Calu3 (cell line): ENCODE data around the gene SND1. TPM values are rescaled to one million over a fixed set of nuclear protein-coding genes. Genes with fewer than 3 reads are reported as not detected.

Source experiments
- BruUV-seq: library from RNA; stranded (reverse); fragments of 400-500 nt; replicated peaks from 2 replicates; lab custom pipeline; 2021; lab: Mats Ljungman, UMichigan
- CTCF ChIA-PET: fragments of 300-600 bp; sonication (Branson Sonifier 250); formaldehyde crosslinking; loops from one replicate; lab custom pipeline; 2022; ENCODE audit warnings: antibody characterized with exemption; lab: Charles Lee
- DNase-seq: peaks from one replicate; pipeline ENCODE4 v3.0.0; 2022
- H3K27ac Mint-ChIP-seq: one replicate; pipeline ENCODE4 v1.8.0; 2022; ENCODE audit warnings: mixed read lengths; ENCODE audit not compliant: unreplicated experiment
- H3K27me3 Mint-ChIP-seq: one replicate; pipeline ENCODE4 v1.8.0; 2022; ENCODE audit warnings: mixed read lengths; ENCODE audit not compliant: unreplicated experiment
- H3K36me3 Mint-ChIP-seq: one replicate; pipeline ENCODE4 v1.8.0; 2022; ENCODE audit warnings: mild to moderate bottlenecking, moderate library complexity, mixed read lengths; ENCODE audit not compliant: insufficient read depth, unreplicated experiment
- H3K4me1 Mint-ChIP-seq: one replicate; pipeline ENCODE4 v1.8.0; 2022; ENCODE audit warnings: mild to moderate bottlenecking, low read depth, mixed read lengths; ENCODE audit not compliant: unreplicated experiment
- H3K4me3 Mint-ChIP-seq: one replicate; pipeline ENCODE4 v1.8.0; 2022; ENCODE audit warnings: mild to moderate bottlenecking, low read depth, moderate library complexity, mixed read lengths; ENCODE audit not compliant: unreplicated experiment
- H3K9me3 Mint-ChIP-seq: one replicate; pipeline ENCODE4 v1.8.0; 2022; ENCODE audit warnings: low read depth, mixed read lengths; ENCODE audit not compliant: unreplicated experiment
- intact Hi-C: fragments of 100-400 bp; cut with micrococcal nuclease; formaldehyde crosslinking; loops from one replicate; pipeline ENCODE4 v1.10.0; 2022; ENCODE audit not compliant: unreplicated experiment
- total RNA-seq: library from RNA; stranded (reverse); gene quantifications from 2 replicates; pipeline ENCODE4 v1.2.3, GENCODE V29; 2022
- TF ChIP-seq, protein P1 (sequence below): fragments of 200-600 bp; IDR thresholded peaks from one replicate; pipeline ENCODE4 v1.8.0; 2022; ENCODE audit warnings: antibody characterized with exemption; ENCODE audit not compliant: unreplicated experiment

Gene SND1
- total RNA-seq, 1 experiment from 2014 or later = 205 TPM

DNA sequence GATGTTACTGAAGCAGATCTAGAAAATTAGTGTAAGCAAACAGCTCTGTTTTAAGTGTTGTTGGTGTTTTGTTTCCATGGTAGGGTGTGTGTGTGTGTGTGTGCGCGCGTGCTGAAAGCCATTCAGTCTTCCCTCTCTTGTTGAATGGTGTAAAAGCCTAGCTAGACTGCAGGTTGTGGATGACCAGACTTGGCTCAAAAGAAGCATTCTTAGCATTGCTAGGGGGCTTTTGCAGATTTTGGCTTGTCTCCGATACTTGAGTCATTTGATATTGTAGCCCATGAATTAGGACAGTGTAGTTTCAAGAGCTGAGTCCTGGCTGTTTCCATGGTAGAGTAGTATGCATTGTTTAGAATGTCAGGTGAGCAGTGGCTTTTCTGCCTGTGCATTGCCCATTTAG is 99.1 kb downstream of the SND1 start:
- CTCF ChIA-PET = no interaction called here
- H3K36me3 Mint-ChIP-seq = peaks cover 5% of the 10 kb centered on the region
- no peak overlapping the region for H3K27ac Mint-ChIP-seq
- no peaks in the 10 kb centered on the region for H3K9me3 Mint-ChIP-seq
- no peak for DNase-seq
- no TSS peak for BruUV-seq
- intact Hi-C loops = no loop called here
- no peaks in the 10 kb centered on the region for H3K4me1 Mint-ChIP-seq
- TF ChIP-seq, protein P1, sequence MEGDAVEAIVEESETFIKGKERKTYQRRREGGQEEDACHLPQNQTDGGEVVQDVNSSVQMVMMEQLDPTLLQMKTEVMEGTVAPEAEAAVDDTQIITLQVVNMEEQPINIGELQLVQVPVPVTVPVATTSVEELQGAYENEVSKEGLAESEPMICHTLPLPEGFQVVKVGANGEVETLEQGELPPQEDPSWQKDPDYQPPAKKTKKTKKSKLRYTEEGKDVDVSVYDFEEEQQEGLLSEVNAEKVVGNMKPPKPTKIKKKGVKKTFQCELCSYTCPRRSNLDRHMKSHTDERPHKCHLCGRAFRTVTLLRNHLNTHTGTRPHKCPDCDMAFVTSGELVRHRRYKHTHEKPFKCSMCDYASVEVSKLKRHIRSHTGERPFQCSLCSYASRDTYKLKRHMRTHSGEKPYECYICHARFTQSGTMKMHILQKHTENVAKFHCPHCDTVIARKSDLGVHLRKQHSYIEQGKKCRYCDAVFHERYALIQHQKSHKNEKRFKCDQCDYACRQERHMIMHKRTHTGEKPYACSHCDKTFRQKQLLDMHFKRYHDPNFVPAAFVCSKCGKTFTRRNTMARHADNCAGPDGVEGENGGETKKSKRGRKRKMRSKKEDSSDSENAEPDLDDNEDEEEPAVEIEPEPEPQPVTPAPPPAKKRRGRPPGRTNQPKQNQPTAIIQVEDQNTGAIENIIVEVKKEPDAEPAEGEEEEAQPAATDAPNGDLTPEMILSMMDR = no peak
- H3K4me3 Mint-ChIP-seq = no peak overlapping the region
- no peaks in the 10 kb centered on the region for H3K27me3 Mint-ChIP-seq

DNA sequence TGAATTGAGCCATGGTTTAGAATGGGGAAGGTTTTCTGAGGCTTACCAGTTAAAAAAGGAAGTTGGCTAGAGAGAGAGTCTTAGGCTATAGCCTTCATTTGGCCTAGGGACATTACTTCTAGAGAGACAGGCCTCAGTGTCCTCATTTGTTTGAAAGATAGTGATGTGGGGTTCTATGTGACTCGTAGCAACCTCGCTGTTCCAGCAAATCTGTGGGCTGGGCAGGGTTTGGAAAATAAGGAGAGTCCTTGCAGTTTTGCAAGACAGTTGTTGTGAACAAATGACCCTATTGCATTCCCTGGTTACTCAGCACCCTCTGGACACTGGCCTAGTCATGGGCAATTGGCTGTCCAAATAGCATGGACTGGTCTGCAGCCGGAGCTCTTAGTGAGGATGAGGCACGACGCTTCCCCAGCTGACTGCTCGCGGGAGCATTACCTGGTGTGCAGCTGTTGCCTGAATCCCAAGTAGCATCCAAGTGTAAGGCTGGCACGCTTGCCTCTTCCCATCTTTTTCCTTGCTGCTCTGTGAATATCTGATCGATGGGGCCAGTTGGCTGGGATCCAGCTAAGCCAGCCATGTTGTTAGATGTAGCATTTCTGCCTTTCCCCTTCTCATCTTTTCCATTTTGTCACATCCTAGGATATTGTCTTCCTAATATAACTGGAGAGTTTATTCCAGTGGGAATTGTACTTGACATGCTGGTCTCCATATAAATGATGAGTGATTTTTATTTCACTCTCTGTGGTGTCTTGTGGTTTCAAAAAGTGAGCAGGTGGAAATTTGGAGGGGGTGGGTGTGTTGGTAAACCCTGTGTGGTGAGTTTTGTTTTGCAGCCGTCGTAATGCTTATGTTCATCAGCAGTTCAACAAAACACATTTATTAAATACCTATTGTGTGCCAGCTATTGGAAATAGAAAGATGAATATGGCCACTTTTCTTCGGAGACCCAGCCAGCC is 99.8 kb downstream of the SND1 start:
- DNase-seq = no peak
- no peaks in the 10 kb centered on the region for H3K9me3 Mint-ChIP-seq
- H3K36me3 Mint-ChIP-seq = peaks cover 5% of the 10 kb centered on the region
- CTCF ChIA-PET = no interaction called here
- H3K27ac Mint-ChIP-seq = no peak overlapping the region
- no peaks in the 10 kb centered on the region for H3K27me3 Mint-ChIP-seq
- intact Hi-C loops = no loop called here
- H3K4me3 Mint-ChIP-seq = no peak overlapping the region
- BruUV-seq = no TSS peak
- H3K4me1 Mint-ChIP-seq = no peaks in the 10 kb centered on the region
- TF ChIP-seq, protein P1 = no peak

- no peak overlapping the region for H3K4me3 Mint-ChIP-seq
- H3K9me3 Mint-ChIP-seq = no peaks in the 10 kb centered on the region
- peaks cover 5% of the 10 kb centered on the region for H3K4me1 Mint-ChIP-seq
- DNase-seq = no peak
- CTCF ChIA-PET = no interaction called here
- no peak overlapping the region for H3K27ac Mint-ChIP-seq
- intact Hi-C loops = no loop called here
- peaks cover 5% of the 10 kb centered on the region for H3K36me3 Mint-ChIP-seq
- H3K27me3 Mint-ChIP-seq = no peaks in the 10 kb centered on the region
- TF ChIP-seq, protein P1 = no peak
- BruUV-seq = no TSS peak
These were observed 100.8 kb downstream of the SND1 start for GRCh38 chr7:127752829-127753228.

DNA sequence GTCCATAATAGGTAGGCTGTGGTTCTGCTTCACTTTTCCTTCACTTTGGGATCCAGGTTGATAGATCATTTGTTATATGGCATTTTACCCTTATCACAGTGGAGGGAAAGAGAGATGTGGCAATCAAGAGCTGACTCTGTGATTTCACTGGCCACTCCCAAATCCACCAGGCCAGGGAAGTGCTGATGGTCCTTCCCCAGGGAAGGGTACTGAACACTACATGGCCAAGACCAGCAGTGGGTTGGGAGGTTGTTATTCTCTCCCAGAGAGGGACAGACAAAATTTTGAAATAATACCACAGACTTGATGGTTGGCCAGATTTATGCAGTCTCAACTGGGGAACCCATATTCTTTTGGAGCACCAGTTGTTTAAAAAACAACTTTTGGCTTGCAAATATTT is 102.5 kb downstream of the SND1 start:
- CTCF ChIA-PET = no interaction called here
- H3K27me3 Mint-ChIP-seq = no peaks in the 10 kb centered on the region
- TF ChIP-seq, protein P1 = no peak
- H3K4me3 Mint-ChIP-seq = no peak overlapping the region
- peaks cover 19% of the 10 kb centered on the region for H3K4me1 Mint-ChIP-seq
- DNase-seq = no peak
- intact Hi-C loops = no loop called here
- no peak overlapping the region for H3K27ac Mint-ChIP-seq
- no TSS peak for BruUV-seq
- H3K9me3 Mint-ChIP-seq = no peaks in the 10 kb centered on the region
- H3K36me3 Mint-ChIP-seq = peaks cover 5% of the 10 kb centered on the region
